ENCODE measurements around the gene SLC9B1. TPM values are rescaled to one million over a fixed set of nuclear protein-coding genes. Genes with fewer than 3 reads are reported as not detected.

SLC9B1 gene
- total and polyA plus RNA-seq, 2 donors (not counting 1 experiment from before 2014, with no cell fraction given): 2.1 to 2.2 TPM

DNA sequence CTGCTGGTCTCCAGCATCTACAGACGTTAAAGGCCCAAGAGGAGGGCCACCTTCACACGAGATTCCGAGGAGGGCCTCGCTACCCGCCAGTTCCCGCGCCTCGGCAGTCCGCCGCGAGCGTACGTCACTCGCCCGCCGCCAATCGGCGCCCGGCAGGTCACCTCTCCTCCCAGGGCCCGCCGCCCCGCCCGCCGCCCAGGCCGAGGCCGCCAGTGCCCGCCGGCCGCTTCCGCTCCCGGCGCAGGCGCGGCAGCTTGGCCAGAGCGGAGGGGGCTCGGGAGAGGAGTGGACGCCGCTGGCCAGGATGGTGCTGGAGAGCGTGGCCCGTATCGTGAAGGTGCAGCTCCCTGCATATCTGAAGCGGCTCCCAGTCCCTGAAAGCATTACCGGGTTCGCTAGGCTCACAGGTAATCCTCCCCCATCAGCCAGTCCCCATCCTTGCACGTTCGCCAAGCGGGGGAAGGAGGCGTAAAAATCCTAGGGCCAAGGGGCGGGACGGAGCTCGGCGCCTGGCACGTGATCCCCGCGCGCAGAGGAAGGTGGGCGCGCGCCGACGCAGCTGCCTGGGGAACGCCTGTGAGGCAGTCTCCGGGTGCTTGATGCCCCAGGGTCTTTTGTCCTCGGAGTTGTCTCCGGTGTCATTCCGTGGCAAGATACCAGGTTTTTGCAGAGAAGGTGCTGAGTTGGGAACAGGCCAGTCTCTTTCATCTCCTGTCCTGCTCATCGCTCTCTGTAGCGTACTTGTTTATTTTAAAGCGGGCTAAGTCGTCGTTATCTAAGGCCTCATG, 150.5 kb downstream of the SLC9B1 start, which contains the start of gene CISD2:
Gene CISD2, plus strand, starts transcription at position 212 of the 788 bp plus-strand sequence. Its CDS starts 93 bp downstream, at position 305.
- DNase-seq (peak; percentile 95), ATAC-seq (ENCODE audit: low read depth) (peak; percentile 87)
- peak within 1 kb of the TSS; percentile 78 for H3K4me2 ChIP-seq (replicated peaks; ENCODE audit: low read depth, low read length, poor library complexity, severe bottlenecking)
- Mint-ChIP-seq H3K4me1 (peaks cover 52% of the 10 kb centered on the region), H3K27me3 (no peaks in the 10 kb centered on the region), H3K27ac (peak within 1 kb of the TSS; percentile 97), H3K4me3 (peak within 1 kb of the TSS; percentile 93), H3K9me3 (ENCODE audit: insufficient read depth) (no peaks in the 10 kb centered on the region)
- no peaks in the 10 kb centered on the region for H4K20me1 ChIP-seq (ENCODE audit: control insufficient read depth, insufficient read depth, low read length, poor library complexity, severe bottlenecking)
- no peaks in the 10 kb centered on the region for H3K36me3 ChIP-seq (replicated peaks in 1 of 2; ENCODE audit: control extremely low read depth in 1 of 2, control insufficient read depth in 1 of 2, extremely low read depth in 1 of 2, insufficient read depth in 2 of 2, low read length in 1 of 2)
- no peaks in the 10 kb centered on the region for H3K27me3 ChIP-seq (replicated peaks in 1 of 4; ENCODE audit: control extremely low read depth in 1 of 4, control insufficient read depth in 3 of 4, insufficient read depth in 4 of 4, low read length in 3 of 4)
- POLR2A ChIA-PET: interaction anchor here (0.6 to 2.8 kb wide), 5 partner anchors 41 to 207 kb away, joined by 3 to 79 read pairs (median 6); partner anchors contain the start of genes MANBA, SLC9B1 and UBE2D3
- H3K79me2 ChIP-seq (ENCODE audit: control insufficient read depth, insufficient read depth, low read length): peaks cover 80% of the 10 kb centered on the region
- no peaks in the 10 kb centered on the region for H3K9me3 ChIP-seq (ENCODE audit: control extremely low read depth in 1 of 3, control insufficient read depth in 2 of 3, insufficient read depth in 1 of 3, low read length in 2 of 3)
- WGBS (ENCODE audit: insufficient coverage): under 1% methylated on average over 70 of the region's 71 CpGs
- H2AFZ ChIP-seq (ENCODE audit: insufficient read depth, low read depth, low read length, poor library complexity, severe bottlenecking): peak within 1 kb of the TSS; percentile 73
- H3K9ac ChIP-seq (ENCODE audit: low read length): peak within 1 kb of the TSS; percentile 91
- CTCF ChIA-PET: interaction anchor here (0.7 to 1.9 kb wide), 7 partner anchors 41 to 231 kb away, joined by 3 to 20 read pairs (median 4); partner anchors contain the start of genes BDH2, MANBA and UBE2D3
- TF ChIP-seq, protein P1, sequence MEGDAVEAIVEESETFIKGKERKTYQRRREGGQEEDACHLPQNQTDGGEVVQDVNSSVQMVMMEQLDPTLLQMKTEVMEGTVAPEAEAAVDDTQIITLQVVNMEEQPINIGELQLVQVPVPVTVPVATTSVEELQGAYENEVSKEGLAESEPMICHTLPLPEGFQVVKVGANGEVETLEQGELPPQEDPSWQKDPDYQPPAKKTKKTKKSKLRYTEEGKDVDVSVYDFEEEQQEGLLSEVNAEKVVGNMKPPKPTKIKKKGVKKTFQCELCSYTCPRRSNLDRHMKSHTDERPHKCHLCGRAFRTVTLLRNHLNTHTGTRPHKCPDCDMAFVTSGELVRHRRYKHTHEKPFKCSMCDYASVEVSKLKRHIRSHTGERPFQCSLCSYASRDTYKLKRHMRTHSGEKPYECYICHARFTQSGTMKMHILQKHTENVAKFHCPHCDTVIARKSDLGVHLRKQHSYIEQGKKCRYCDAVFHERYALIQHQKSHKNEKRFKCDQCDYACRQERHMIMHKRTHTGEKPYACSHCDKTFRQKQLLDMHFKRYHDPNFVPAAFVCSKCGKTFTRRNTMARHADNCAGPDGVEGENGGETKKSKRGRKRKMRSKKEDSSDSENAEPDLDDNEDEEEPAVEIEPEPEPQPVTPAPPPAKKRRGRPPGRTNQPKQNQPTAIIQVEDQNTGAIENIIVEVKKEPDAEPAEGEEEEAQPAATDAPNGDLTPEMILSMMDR (IDR thresholded peaks at IDR 0.05): no peak
- no peak for TF ChIP-seq EZH2 (IDR thresholded peaks at IDR 0.05; ENCODE audit: borderline replicate concordance, insufficient read depth, low read depth, low read length, poor library complexity, severe bottlenecking)
- H3K4me3 ChIP-seq (ENCODE audit: control extremely low read depth in 1 of 5, extremely low read depth in 1 of 5, insufficient read depth in 1 of 5, low read depth in 2 of 5, low read length in 4 of 5): peak within 1 kb of the TSS; percentile 75 to 89 (median 84)
- intact Hi-C loops (cut with micrococcal nuclease): loop anchor here (1.0 to 5.0 kb wide), 7 partner anchors 41 to 367 kb away; partner anchors contain the start of genes BDH2, CENPE, MANBA and NFKB1
- H3K4me1 ChIP-seq (ENCODE audit: control insufficient read depth in 2 of 2, insufficient read depth in 2 of 2, low read length in 2 of 2): peaks cover 22 to 23% of the 10 kb centered on the region in 2 donors
- peak within 1 kb of the TSS; percentile 97 for H3K27ac ChIP-seq (ENCODE audit: low read length in 2 of 2)

Data from B cell (primary cell).